Parathyroid adenoma (tissue), 2 donors: Measurements from ENCODE around the gene KRTAP10-10.
"Not testable (repeated sequence)": the region's sequence is repeated elsewhere in the genome, so short reads cannot be mapped to it uniquely, and the experiment has no call there.

Source experiments
- H2AFZ ChIP-seq: fragments of 300-600 bp; sonication (generic); one replicate; pipeline ENCODE4 v1.7.0; 2017; ENCODE audit warnings: antibody characterized with exemption, mild to moderate bottlenecking
- H3K27ac ChIP-seq: fragments of 300-600 bp; sonication (generic); one replicate; pipeline ENCODE4 v1.7.0; 2017
- H3K27me3 ChIP-seq: fragments of 300-600 bp; sonication (generic); one replicate; pipeline ENCODE4 v1.7.0; 2017; ENCODE audit warnings: low read length; ENCODE audit not compliant: control insufficient read depth, insufficient read depth
- H3K36me3 ChIP-seq: fragments of 300-600 bp; sonication (generic); one replicate; pipeline ENCODE4 v1.7.0; 2017; ENCODE audit warnings: low read length; ENCODE audit not compliant: control insufficient read depth, insufficient read depth
- H3K4me1 ChIP-seq: fragments of 300-600 bp; sonication (generic); one replicate; pipeline ENCODE4 v1.7.0; 2017; ENCODE audit warnings: control low read depth
- H3K4me2 ChIP-seq: fragments of 300-600 bp; sonication (generic); one replicate; pipeline ENCODE4 v1.7.0; 2017; ENCODE audit warnings: low read length
- H3K4me3 ChIP-seq: fragments of 300-600 bp; sonication (generic); one replicate; pipeline ENCODE4 v1.7.0; 2017; ENCODE audit warnings: low read depth, low read length
- H3K79me2 ChIP-seq: fragments of 300-600 bp; sonication (generic); one replicate; pipeline ENCODE4 v1.7.0; 2017; ENCODE audit warnings: control low read depth
- H3K9ac ChIP-seq: fragments of 300-600 bp; sonication (generic); one replicate; pipeline ENCODE4 v1.7.0; 2017; ENCODE audit warnings: mild to moderate bottlenecking
- H3K9me3 ChIP-seq: fragments of 300-600 bp; sonication (generic); one replicate; pipeline ENCODE4 v1.7.0; 2017; ENCODE audit warnings: low read length; ENCODE audit not compliant: control insufficient read depth
- CTCF ChIP-seq: fragments of 300-600 bp; sonication (generic); IDR thresholded peaks from one replicate; pipeline ENCODE4 v1.7.0; 2017; ENCODE audit warnings: antibody characterized with exemption, mild to moderate bottlenecking
- donor health status: primary hyperparathyroidism.

KRTAP10-10 gene

GRCh38 chr21:44632067-44632466, 5.1 kb upstream of the KRTAP10-10 start:
- no peak for TF ChIP-seq CTCF
- Histone ChIP-seq H3K27ac (no peak overlapping the region), H3K4me1 (no peaks in the 10 kb centered on the region), H3K4me2 (no peak overlapping the region), H3K27me3 (no peaks in the 10 kb centered on the region), H3K9me3 (no peaks in the 10 kb centered on the region), H3K36me3 (no peaks in the 10 kb centered on the region), H3K79me2 (no peaks in the 10 kb centered on the region), H2AFZ (no peak overlapping the region), H3K4me3 (no peak overlapping the region), H3K9ac (no peak overlapping the region)

GRCh38 chr21:44636209-44637017, 743 bp upstream of the KRTAP10-10 start:
- Histone ChIP-seq H3K9me3 (no peaks in the 10 kb centered on the region), H3K4me2 (no peak overlapping the region), H3K9ac (no peak overlapping the region), H3K4me1 (no peaks in the 10 kb centered on the region), H3K27me3 (no peaks in the 10 kb centered on the region), H3K4me3 (no peak overlapping the region), H3K27ac (no peak overlapping the region), H3K79me2 (no peaks in the 10 kb centered on the region), H2AFZ (no peak overlapping the region), H3K36me3 (no peaks in the 10 kb centered on the region)
- TF ChIP-seq CTCF: no peak

GRCh38 chr21:44637851-44638348, 744 bp downstream of the KRTAP10-10 start:
- not testable (repeated sequence) for H3K4me3 ChIP-seq, H3K79me2 ChIP-seq, H3K4me1 ChIP-seq, H3K9me3 ChIP-seq, H2AFZ ChIP-seq, H3K36me3 ChIP-seq, H3K9ac ChIP-seq, H3K4me2 ChIP-seq, H3K27me3 ChIP-seq, H3K27ac ChIP-seq

GRCh38 chr21:44638506-44639330, 1.6 kb downstream of the KRTAP10-10 start:
- not testable (repeated sequence) for H3K9me3 ChIP-seq, H3K27ac ChIP-seq, H3K79me2 ChIP-seq, H3K27me3 ChIP-seq, H3K4me3 ChIP-seq, H2AFZ ChIP-seq, H3K4me1 ChIP-seq, H3K4me2 ChIP-seq, H3K36me3 ChIP-seq, H3K9ac ChIP-seq

GRCh38 chr21:44639331-44639655, 2.1 kb downstream of the KRTAP10-10 start:
- no peaks in the 10 kb centered on the region for H3K27me3 ChIP-seq
- H3K27ac ChIP-seq: no peak overlapping the region
- no peaks in the 10 kb centered on the region for H3K4me1 ChIP-seq
- H3K9me3 ChIP-seq: no peaks in the 10 kb centered on the region
- H3K79me2 ChIP-seq: no peaks in the 10 kb centered on the region
- H3K36me3 ChIP-seq: no peaks in the 10 kb centered on the region
- TF ChIP-seq CTCF: no peak
- no peak overlapping the region for H2AFZ ChIP-seq
- H3K4me2 ChIP-seq: no peak overlapping the region
- H3K9ac ChIP-seq: no peak overlapping the region
- no peak overlapping the region for H3K4me3 ChIP-seq
